Bronchial epithelial cell (primary cell): ENCODE measurements around the gene EME2. TPM values are rescaled to one million over a fixed set of nuclear protein-coding genes. Genes with fewer than 3 reads are reported as not detected.

Experiments
- DNase-seq: peaks from one replicate; pipeline ENCODE4 v3.0.0-alpha.2; 2010; ENCODE audit warnings: low read depth
- FAIRE-seq: peaks from 2 replicates; lab custom pipeline; 2011; peaks lifted over from hg19 to GRCh38; lab: Jason Lieb, UNC
- H3K27me3 ChIP-seq: 2 replicates; pipeline ENCODE4 v1.5.1; 2011; ENCODE audit warnings: low read length; ENCODE audit not compliant: control insufficient read depth, insufficient read depth
- H3K36me3 ChIP-seq: 2 replicates; pipeline ENCODE4 v1.5.1; 2011; ENCODE audit warnings: low read length; ENCODE audit not compliant: control insufficient read depth, insufficient read depth
- H3K4me3 ChIP-seq: 2 replicates; pipeline ENCODE4 v1.5.1; 2011; ENCODE audit warnings: mild to moderate bottlenecking, low read depth, low read length, control low read depth
- total RNA-seq: library from RNA; depleted of rRNA; stranded (reverse); fragments of >200 nt; gene quantifications from 2 replicates; pipeline ENCODE4 v1.2.1, GENCODE V29; 2014
- TF ChIP-seq, protein P1 (sequence below): IDR thresholded peaks from 2 replicates; pipeline ENCODE4 v1.5.1; 2011; ENCODE audit warnings: mild to moderate bottlenecking, moderate library complexity, low read length, control low read depth, inconsistent platforms; ENCODE audit not compliant: insufficient read depth, severe bottlenecking

Gene EME2
- total RNA-seq, 1 donor from 2014 or later, result 5.8 TPM

GRCh38 chr16:1818204-1818872 is 45.7 kb downstream of the EME2 start:
- H3K36me3 ChIP-seq, result peaks cover 16% of the 10 kb centered on the region
- TF ChIP-seq, protein P1, sequence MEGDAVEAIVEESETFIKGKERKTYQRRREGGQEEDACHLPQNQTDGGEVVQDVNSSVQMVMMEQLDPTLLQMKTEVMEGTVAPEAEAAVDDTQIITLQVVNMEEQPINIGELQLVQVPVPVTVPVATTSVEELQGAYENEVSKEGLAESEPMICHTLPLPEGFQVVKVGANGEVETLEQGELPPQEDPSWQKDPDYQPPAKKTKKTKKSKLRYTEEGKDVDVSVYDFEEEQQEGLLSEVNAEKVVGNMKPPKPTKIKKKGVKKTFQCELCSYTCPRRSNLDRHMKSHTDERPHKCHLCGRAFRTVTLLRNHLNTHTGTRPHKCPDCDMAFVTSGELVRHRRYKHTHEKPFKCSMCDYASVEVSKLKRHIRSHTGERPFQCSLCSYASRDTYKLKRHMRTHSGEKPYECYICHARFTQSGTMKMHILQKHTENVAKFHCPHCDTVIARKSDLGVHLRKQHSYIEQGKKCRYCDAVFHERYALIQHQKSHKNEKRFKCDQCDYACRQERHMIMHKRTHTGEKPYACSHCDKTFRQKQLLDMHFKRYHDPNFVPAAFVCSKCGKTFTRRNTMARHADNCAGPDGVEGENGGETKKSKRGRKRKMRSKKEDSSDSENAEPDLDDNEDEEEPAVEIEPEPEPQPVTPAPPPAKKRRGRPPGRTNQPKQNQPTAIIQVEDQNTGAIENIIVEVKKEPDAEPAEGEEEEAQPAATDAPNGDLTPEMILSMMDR, result no peak
- no peak for FAIRE-seq
- H3K4me3 ChIP-seq, result no peak overlapping the region
- no peaks in the 10 kb centered on the region for H3K27me3 ChIP-seq
- DNase-seq, result no peak

GRCh38 chr16:1818873-1819525 is 46.4 kb downstream of the EME2 start:
- H3K27me3 ChIP-seq, result no peaks in the 10 kb centered on the region
- TF ChIP-seq, protein P1, result no peak
- no peak for DNase-seq
- H3K4me3 ChIP-seq, result no peak overlapping the region
- FAIRE-seq, result no peak
- H3K36me3 ChIP-seq, result peaks cover 16% of the 10 kb centered on the region

DNA sequence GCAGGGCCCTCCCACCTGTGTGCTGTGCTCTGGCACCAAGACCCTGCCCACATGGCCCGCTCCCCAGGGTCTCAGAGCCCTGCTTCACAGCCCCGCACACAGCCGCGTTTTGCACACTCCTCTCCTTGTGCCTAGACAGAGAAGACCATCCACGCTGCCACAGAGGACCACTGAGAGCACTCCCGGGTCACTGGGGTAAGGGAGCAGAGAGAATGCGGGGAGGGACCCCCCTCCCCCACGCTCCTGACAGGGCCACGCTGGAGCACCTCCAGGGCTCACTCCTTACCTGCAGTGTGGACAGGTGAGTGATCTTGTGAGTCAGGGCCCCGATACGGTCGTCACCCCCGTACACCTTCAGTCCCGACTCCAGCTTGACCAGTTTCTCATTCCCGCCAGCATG is 47.0 kb downstream of the EME2 start:
- Histone ChIP-seq H3K4me3 (no peak overlapping the region), H3K27me3 (no peaks in the 10 kb centered on the region), H3K36me3 (peaks cover 17% of the 10 kb centered on the region)
- DNase-seq (no peak), FAIRE-seq (no peak)
- TF ChIP-seq, protein P1, result no peak

- TF ChIP-seq, protein P1, result no peak
- DNase-seq, result no peak
- peaks cover 17% of the 10 kb centered on the region for H3K36me3 ChIP-seq
- no peak overlapping the region for H3K4me3 ChIP-seq
- no peaks in the 10 kb centered on the region for H3K27me3 ChIP-seq
- no peak for FAIRE-seq
Measured at GRCh38 chr16:1820096-1820945, 47.7 kb downstream of the EME2 start.

DNA sequence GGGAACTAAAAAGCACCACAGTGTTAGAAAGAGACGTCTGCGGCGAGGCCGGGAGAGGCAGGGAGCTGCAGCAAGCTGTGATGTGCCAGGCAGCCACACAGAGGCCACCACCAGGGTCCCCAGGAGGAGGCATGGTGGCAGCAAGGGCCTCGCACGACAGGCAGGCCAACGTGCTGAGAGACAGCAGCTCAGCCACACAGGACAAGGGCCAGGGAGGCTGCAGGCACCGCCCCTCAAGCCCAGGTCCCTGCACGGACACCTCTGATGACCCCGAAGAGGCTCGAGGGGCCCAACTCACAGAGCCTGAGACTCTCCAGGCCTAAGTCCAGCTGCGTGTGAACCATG is 48.3 kb downstream of the EME2 start:
- FAIRE-seq (no peak), DNase-seq (no peak)
- TF ChIP-seq, protein P1, result no peak
- Histone ChIP-seq H3K27me3 (no peaks in the 10 kb centered on the region), H3K36me3 (peaks cover 17% of the 10 kb centered on the region), H3K4me3 (no peak overlapping the region)
